GM12874 (cell line): ENCODE data around the gene CACNA1I.
A peak's percentile ranks its signal among the peaks of the same experiment; 100 is the strongest.

Experiments used
- TF ChIP-seq, protein P1 (sequence below): IDR thresholded peaks from 2 replicates; pipeline ENCODE4 v1.5.1; 2011; ENCODE audit warnings: low read depth, mild to moderate bottlenecking, control low read depth, low read length, moderate library complexity; ENCODE audit not compliant: insufficient read depth

CACNA1I gene

DNA sequence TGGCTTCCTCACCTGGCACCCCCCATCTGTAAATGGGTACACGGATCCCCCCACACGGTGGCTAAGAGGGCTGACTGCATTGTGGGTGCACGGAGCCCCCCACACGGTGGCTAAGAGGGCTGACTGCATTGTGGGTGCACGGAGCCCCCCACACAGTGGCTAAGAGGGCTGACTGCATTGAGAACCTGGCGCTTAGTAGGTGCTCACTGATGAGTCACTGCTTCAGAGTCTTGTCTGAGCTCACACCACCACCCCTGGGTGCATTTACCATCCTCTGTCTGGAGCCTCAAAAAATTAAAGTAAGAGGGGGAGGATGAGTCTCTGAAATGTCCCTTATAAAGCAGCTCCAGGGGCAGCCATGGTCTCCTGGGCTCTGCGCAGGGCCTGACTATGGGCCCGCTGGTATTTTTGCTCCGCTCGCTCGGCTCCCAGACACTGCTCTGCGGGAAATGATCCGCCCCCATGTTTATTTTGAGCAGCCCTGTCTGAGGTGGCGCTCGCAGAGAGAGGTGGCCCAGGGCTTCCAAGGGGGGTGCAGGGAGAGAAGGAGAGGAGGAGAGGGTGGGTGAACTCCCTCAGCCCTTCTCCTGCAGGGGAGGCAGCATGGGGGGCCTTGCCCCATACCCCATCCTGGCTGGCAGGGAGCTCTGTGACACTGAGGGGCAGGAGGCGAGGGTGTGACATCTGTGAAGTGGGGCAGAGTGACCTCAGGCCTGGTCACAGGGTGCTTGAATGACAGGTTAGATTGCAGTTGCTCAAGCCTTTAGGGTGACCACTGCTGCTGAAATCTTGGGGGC is 82.6 kb downstream of the CACNA1I start:
- TF ChIP-seq, protein P1, sequence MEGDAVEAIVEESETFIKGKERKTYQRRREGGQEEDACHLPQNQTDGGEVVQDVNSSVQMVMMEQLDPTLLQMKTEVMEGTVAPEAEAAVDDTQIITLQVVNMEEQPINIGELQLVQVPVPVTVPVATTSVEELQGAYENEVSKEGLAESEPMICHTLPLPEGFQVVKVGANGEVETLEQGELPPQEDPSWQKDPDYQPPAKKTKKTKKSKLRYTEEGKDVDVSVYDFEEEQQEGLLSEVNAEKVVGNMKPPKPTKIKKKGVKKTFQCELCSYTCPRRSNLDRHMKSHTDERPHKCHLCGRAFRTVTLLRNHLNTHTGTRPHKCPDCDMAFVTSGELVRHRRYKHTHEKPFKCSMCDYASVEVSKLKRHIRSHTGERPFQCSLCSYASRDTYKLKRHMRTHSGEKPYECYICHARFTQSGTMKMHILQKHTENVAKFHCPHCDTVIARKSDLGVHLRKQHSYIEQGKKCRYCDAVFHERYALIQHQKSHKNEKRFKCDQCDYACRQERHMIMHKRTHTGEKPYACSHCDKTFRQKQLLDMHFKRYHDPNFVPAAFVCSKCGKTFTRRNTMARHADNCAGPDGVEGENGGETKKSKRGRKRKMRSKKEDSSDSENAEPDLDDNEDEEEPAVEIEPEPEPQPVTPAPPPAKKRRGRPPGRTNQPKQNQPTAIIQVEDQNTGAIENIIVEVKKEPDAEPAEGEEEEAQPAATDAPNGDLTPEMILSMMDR: no peak

DNA sequence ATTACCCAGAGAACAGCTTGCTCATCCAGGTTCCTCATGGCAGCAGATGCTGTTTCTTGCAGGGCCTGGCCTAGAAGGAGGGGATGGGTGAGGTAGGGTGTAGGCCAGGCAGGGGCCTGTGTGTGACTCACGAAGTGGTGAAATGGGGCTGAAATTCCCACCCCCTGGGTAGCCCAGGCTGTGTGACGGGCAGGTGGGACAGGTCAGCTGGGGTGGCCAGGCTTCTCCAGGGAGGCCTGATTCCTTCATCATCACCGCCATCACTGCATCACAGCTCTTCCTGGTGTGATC is 83.2 kb downstream of the CACNA1I start:
- TF ChIP-seq, protein P1: no peak

DNA sequence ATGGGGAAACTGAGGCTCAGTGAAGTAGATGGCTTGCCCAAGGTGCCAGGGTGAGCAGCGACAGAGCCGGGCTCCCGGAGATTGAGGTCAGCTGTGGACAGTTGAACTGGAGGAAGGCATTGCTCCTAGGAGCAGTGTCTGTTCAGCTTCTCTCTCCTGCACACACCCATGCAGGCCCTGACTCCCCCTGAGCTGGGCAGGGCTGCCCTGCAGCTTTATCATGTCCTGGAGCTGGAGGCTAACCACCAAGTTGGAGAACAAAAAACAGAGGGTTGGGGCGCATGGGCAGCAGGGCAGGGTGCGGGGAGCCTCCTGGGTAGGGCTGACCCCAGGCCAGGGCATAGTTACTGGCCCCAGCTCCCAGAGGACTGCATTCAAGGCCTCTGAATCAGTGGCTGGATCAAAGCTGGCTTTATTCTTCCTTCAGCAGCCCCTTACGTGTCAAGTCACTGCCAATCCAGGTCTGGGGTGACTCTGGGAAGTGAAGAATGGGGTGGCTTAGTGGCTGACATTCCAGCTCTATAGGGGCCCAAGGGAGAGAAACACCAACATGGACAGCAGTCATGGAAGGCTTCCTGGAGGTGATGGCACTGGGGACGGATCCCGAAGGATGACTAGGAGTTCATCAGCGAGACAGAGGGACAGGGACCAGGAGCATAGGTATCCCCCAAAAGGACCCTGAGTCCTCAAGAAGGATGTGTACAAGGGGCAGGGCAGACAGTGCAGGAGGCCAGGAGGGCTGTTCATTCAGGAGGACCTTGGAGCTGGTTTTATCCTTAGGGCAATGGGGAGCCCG is 83.8 kb downstream of the CACNA1I start:
- TF ChIP-seq, protein P1: no peak

DNA sequence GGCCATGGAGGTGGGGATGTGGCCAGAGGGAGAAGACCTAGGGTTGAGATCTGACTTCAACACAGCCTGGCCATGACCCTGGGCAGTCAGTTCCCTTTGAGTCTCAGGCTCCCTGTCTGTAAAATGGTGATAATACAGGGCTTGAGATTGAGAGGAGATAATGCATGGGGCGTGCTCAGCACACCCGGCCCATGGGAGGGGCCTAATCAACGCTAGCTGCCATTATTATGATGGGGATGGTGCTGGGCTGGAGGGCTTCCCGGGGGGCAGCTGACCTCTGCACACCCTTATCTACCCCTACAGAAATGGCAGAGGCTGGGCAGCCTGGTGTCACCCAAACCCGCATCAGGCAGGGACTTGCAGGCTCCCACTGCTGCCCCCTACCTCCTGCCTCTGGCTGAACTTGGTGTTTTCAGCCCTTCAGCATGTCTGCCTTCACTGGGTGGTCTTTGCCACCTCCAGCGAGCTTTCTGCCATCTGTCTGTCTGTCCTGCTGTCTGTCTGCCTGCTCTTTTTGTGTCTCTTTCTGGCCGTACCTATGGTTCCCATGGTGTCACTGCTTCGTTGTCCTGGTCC is 84.5 kb downstream of the CACNA1I start:
- TF ChIP-seq, protein P1: peak; percentile 30

DNA sequence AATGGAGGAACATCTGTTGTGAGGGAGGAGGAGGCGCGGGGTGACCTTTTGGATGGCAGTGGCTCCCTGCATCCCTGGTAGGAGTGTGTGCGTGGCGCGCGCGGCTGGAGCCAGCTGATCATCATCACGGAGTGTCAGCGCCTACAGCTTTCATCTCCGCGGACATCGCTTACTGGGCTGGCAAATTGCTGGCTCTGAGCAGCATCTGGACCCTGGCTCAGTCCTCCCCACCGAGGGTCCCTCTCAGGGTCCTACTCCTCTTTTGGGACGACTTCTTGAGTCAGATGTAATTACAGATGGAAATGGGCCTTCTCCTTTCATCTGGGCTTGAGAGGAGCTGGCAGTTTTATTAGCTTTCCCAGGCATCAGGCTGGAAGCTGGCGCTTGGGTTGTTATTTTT is 85.3 kb downstream of the CACNA1I start:
- TF ChIP-seq, protein P1: no peak

DNA sequence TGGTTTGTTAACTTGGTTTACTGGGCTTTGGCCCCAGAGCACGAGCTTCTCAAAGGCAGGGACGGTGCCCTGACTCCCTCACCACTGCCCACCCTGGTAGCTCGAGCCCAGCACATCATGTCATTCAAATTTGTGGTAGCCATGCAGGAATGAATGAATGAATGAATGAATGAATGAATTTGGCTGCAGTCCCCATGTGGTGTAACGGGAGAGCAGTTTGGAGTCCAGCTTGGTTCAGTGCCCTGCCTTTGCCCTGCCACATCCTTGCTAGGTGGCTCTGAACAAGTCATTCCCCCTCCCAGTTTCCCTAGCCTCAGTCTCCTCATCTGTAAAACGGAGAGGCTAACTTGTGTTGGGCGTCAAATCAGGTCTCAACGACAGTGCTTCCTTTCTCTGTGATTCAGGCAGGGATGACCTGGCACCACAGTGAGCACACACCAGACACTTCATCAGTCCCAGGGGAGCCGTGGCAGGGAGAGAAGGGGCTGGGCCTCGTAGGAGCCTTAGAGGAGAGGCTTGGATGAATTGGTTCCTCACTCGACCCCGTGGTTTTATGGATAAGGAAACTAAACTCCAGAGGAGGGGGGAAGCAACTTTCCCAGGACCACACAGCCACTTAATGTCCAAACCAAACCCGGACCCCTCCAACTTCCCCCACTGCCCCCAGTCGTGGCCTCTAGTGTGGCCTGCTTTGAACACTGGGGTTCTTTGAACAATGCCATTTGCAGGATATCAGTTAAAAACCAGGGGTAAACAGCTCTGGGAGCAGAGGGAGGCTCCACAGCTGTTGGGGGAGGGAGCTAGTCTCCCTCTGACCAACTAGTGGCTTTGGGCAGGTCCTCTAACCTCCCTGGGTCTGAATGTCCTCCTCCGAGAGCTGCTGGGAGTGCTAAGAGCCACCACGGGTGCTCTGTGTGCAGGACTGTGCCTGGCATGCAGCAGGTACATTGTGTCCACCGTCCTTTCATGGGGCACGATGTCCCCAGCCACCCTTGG is 86.2 kb downstream of the CACNA1I start:
- TF ChIP-seq, protein P1: no peak
